ENCODE data around the gene P2RY14.
"Not testable (repeated sequence)": the region's sequence is repeated elsewhere in the genome, so short reads cannot be mapped to it uniquely, and the experiment has no call there.

P2RY14 gene

DNA sequence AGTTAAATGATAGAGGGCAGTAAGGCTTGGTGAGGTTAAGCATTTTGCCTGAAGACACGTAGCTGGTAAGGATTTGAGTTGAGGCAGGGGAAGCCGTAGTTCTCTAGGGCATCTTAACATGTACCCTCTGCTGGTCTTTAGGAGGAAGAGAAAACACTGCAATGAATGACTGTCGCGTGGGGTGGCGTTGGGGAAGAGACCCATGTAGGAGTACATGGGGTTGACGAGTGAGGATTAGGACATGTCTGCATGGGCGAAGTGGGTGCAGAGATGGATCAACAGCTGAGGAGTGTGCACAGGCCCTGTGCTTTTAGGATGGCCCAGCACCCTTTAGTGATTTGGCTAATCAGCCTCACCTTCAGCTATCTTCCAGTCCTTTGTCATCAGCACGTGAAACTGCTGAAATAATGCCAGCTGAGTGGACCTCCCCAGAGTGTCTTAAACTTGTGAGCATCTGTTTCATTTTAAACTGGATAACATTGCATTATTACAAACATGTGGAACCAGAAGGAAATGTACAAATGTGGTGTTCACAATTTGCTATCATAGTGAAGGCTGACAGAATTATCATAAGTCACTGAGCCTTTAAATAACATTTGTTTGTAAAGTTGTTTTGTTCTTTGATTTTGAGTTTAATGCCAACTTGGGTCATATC lies 15.3 kb downstream of the P2RY14 start:
- DNase-seq (ENCODE audit: low spot score) = no peak

DNA sequence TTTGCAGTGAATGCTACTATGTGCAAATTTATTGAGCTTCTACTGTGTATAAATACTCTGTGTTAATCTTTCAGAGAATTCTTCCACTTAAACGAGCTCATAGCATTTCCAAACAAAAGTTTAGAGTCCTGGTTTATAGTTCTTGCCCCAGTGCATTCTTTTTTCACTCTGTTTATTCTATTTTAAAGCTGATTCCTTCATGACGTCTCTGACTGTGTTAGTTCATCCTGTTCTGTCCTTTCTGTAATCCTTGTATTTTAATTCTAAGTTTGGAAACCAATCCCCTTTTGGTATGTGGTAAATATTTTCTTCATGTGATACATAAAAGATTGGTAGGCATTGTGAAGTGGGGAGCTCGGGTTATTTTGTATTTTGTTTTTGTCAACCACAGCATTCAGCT lies 18.7 kb downstream of the P2RY14 start:
- no peak for DNase-seq (ENCODE audit: low spot score)

GRCh38 chr3:151256749-151257148 lies 21.6 kb downstream of the P2RY14 start:
- DNase-seq (ENCODE audit: low spot score) = no peak

DNA sequence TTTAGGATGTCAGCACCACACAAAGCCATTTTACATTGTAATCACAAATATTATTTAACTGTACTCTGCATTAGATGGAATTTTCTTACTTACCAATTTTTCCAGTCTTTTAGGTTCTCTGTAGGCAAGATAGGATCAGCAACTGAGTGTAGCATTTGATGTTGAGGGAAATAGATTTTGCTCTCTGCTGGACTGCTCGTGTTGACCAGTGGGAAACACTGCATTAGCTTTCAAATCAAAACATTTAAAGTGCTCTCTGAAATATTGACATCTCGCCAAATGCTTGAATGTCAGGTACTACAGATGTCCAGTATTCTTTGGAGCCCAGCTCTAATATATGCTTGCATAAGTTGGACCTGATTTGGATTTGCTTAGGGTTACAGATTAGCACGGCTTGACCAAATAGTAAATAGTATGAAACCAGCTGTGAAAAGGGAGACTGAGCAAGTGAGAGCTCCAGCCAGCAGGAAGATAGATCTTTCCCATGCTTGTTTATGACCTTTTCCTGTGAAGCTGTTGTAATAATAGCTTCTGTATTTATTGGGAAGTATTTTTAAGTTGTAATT lies 29.5 kb downstream of the P2RY14 start:
- no peak for DNase-seq (ENCODE audit: low spot score)

- DNase-seq (ENCODE audit: low spot score) = not testable (repeated sequence)
Observed at GRCh38 chr3:151242006-151242405, 36.3 kb downstream of the P2RY14 start.

GRCh38 chr3:151236736-151237135 lies 41.6 kb downstream of the P2RY14 start:
- no peak for DNase-seq (ENCODE audit: low spot score)

DNA sequence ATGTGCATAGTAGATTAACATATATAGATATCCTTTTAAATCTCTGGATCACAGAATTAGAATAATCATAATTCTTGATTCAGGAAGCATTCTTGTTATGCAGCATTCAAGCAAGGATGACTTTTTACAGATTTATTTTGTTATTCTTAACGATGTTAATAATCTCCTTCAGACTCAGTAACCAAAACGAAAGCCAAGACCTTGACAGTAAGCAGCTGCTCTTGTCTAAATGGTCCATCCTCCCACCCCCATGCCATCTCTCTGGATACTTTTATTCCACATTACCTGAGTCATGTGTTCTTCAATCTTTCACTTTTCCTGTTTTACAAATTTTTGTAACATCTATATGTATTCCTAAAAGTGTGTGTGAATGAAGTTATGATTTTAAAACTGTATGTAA lies 42.0 kb downstream of the P2RY14 start:
- DNase-seq (ENCODE audit: low spot score) = no peak

- DNase-seq (ENCODE audit: low spot score) = no peak
Observed at GRCh38 chr3:151234825-151235224, 43.5 kb downstream of the P2RY14 start.

GRCh38 chr3:151232991-151233390 lies 45.4 kb downstream of the P2RY14 start:
- no peak for DNase-seq (ENCODE audit: low spot score)

DNA sequence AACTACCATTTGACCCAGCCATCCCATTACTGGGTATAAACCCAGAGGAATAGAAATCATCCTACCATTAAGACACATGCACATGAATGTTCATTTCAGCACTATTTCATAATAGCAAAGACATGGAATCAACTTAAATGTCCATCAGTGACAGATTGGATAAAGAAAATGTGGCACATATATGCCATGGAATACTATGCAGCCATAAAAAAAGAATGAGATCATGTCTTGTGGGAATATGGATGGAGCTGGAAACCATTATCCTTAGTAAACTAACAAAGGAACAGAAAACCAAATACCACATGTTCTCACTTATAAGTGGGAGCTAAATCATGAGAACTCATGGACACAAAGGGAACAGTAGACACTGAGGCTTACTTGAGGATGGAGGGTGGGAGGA lies 45.9 kb downstream of the P2RY14 start:
- DNase-seq (ENCODE audit: low spot score) = not testable (repeated sequence)

DNA sequence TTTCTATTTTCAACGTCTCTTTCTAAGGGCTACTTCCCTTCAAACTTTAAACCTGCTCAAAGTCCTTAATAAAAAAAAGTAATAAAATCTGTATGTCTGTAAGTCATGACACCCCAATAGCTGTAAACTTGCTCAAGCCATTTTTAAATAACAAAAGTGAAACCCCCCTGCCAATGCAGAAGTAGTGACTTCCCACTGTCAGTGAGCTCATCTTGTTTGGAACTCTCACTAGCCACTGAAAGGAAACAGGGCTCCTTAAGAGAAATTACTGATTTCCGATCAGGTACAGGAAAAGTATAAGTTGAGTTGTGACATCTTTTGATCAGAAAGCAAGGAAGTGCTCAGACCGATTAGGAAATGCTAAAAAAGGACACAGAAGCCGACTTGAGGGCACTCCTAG lies 47.7 kb downstream of the P2RY14 start:
- no peak for DNase-seq (ENCODE audit: low spot score)

DNA sequence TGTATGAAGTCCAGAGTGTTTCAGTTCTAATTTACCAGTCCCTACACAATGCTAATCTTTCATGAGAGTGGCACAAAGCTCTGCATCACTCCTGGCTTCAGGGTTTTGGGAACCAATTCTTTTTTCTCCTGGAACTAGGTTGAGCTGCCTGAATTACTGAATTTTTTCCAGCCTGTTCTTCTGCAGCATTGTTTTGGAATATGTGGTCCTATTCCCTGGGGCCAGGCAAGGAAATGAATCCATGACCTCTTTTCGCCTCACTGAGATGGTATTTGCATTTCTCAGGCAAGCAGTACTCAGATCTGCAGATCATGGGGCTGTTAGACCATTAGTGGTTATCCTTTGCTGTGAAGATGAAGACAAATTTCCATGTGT lies 49.7 kb downstream of the P2RY14 start:
- peak; percentile 15 for DNase-seq (ENCODE audit: low spot score)

DNA sequence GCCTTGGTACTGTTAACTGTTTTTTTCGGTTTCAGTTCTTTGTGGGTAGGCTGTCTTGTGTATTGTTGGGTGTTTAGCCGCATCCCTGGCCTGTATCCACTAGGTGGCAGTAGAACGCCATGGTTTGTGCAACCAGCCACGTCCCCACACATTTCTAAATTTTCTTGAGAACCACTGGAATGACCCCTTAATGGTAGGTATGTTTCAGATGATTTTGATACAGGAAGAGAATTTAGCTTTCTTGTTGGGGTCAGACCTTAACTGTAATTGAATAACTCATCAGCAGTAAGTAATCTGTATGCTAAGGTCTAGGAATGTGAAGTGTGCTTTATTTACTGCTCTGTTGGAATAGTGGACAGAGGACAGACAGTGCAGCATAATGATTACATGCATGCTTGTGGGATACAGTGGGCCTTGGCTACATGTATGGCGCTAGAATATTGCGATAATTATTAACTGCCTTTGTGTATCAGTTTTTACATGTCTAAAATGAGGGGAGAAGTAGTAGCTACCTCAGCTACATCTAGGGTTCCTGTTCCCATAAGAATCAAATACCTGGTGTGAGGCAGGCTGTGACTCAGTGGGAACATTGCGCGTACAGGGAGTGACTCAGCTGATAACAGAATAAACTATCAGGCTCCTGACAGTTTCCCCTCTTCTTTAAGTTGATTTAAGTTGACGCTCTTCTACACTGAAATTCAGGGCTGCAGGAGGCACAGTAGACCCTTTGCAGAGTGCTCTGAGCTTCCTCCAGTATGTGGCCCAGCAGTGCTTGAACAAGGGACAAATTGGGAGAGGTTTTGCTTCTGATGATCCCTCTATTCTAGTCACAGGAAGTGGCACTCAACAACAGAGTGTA lies 50.3 kb downstream of the P2RY14 start:
- DNase-seq (ENCODE audit: low spot score) = peak; percentile 79

- peak; percentile 15 for DNase-seq (ENCODE audit: low spot score)
Observed at GRCh38 chr3:151227266-151227806, 51.0 kb downstream of the P2RY14 start.

DNA sequence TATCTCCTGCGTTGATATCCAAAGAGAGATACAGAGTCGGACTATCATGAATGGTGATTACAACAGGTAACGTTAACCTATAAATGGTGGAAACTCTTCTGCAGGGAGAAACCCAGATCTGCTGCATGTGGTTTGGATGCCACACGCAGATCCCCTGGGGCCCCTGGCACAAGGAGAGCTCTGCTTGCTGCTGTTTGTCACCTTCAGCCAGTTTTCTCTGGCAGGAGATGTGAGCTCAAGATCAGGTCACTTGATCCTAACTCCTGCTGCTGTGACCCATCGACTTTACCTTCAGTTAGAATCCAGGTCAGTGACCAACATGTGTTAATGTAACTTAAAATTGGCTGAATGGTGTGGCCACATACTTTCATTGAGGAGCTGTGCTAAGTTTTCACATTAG lies 51.5 kb downstream of the P2RY14 start:
- no peak for DNase-seq (ENCODE audit: low spot score)

DNA sequence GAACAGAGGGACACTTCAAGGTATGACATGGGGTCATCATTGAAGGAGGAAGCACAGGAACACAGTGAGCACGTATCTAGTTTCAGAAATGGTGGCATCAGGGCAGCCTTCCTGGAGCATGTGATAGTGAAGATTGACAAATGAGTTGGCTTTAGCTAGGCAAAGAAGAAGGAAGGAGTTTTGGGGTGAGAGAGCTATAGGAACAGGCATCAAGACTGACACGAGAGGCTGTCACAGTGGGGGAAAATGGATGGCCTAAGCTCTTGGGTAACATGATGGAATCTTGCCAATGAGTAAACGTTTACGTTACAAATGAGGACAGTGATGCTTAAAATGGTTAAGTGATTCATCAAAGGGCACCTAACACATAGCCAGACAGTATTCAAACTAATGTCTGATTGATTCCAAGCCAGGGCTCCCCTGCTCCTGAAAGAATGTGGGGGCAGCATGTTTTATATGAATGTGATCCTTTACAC lies 52.2 kb downstream of the P2RY14 start:
- no peak for DNase-seq (ENCODE audit: low spot score)

DNA sequence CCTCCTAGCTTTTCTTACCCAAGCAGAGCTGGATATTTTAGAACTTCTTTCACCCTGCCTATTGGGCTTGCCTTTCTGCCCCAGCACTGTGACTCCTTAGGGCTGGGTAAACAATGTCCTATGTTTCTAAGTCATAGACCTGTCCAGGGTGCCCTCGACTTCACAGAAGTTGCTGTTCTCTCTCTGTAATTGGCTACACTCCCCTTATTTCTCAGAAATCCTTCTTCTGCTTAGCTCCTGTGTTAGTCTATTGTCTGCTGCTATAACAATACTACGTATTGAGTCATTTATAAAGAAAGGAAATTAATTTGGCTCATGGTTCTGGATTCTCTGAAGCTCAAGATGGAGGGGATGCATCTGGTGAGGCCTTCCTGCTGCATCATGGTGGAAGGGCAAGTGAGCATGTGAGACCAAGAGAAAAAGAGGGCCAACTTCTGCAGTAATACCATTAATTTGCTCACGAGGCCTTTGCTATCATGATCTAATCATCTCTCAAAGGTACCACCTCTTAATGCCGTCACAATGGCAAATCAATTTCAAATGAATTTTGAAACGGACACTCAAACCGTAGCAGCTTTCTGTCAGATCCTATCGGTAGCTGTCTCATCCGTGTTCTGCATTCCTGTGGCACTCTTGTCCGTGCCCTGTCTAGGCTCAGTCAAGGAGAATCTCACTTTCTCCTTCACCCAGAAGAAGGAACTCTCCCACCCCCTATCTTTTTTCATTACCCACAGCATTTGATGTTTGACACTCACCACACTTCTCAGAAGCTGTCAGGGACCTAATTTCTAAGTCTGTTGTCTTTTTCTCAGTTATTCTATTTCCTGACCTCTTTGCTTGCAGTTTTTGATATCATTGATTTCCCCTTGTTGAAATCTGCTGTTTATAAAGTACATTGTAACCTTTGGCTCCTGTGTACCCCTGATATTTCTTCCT lies 53.0 kb downstream of the P2RY14 start:
- DNase-seq (ENCODE audit: low spot score) = no peak

GRCh38 chr3:151224268-151224866 lies 54.0 kb downstream of the P2RY14 start:
- no peak for DNase-seq (ENCODE audit: low spot score)

DNA sequence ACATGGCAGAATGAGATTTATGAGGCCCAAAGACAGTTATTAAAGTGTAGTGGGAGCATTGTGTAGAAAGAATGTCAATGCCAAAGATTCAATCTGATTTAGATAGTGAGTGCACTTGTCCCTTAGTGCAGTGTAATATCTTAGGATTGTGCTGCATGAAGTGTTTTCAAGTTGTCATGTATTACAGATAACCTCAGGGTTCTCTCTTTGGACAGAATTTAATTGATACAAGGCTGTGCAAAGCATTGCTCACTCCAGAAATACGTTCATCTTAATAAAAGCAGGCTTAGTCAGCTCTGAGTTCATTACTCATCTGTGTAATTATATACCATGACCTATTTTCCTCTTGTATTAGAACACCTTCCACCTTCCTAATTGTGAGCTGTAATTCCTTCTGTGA lies 59.3 kb downstream of the P2RY14 start:
- no peak for DNase-seq (ENCODE audit: low spot score)

DNA sequence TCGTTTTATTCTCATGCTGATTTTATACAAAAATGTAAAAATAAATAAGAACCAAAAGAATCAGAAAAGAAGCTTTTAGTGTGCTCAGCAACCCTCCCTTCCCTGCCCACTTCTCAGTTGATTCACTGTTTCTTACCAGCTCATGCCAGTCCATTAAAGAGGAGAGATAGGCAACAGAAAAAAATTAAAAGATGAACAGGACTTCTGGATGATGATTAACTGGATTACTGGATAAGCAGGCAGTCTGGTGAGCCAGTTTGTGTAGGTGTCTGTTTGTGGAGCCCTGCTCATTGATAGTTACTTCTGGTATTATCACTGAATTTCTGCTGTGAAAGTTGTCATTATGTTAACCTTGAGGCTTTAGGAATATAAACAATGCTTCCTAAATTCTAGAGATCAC lies 60.2 kb downstream of the P2RY14 start:
- DNase-seq (ENCODE audit: low spot score) = no peak
